Trophoblast cell (in vitro differentiated cells and primary cell): Measurements from ENCODE around the gene DCAF5.

Source experiments
- DNase-seq, 2 donors: peaks; one replicate each; pipeline ENCODE4 v3.0.0-alpha.2; 2016
- H2AFZ ChIP-seq: 2 replicates; pipeline ENCODE4 v1.6.1; 2013; ENCODE audit warnings: low read length, moderate library complexity, mild to moderate bottlenecking; ENCODE audit not compliant: insufficient read depth, poor library complexity
- H2AK5ac ChIP-seq: 2 replicates; pipeline ENCODE4 v1.6.1; 2013; ENCODE audit warnings: mild to moderate bottlenecking, low read length
- H2BK120ac ChIP-seq: 2 replicates; pipeline ENCODE4 v1.6.1; 2013; ENCODE audit warnings: low read length, mild to moderate bottlenecking, moderate library complexity; ENCODE audit not compliant: insufficient read depth, poor library complexity
- H2BK12ac ChIP-seq: 2 replicates; pipeline ENCODE4 v1.6.1; 2013; ENCODE audit warnings: mild to moderate bottlenecking, low read length, moderate library complexity
- H2BK5ac ChIP-seq: 2 replicates; pipeline ENCODE4 v1.6.1; 2013; ENCODE audit warnings: low read length, low read depth, moderate library complexity, mild to moderate bottlenecking; ENCODE audit not compliant: poor library complexity
- H3K14ac ChIP-seq: 2 replicates; pipeline ENCODE4 v1.6.1; 2013; ENCODE audit warnings: mild to moderate bottlenecking, low read length
- H3K18ac ChIP-seq: 2 replicates; pipeline ENCODE4 v1.6.1; 2013; ENCODE audit warnings: mild to moderate bottlenecking, low read length
- H3K23ac ChIP-seq: 2 replicates; pipeline ENCODE4 v1.6.1; 2013; ENCODE audit warnings: low read length
- H3K27ac ChIP-seq: 2 replicates; pipeline ENCODE4 v1.5.1; 2013; ENCODE audit warnings: low read depth, mild to moderate bottlenecking, inconsistent platforms, low read length, moderate library complexity
- H3K27me3 ChIP-seq: 2 replicates; pipeline ENCODE4 v1.6.1; 2013; ENCODE audit warnings: inconsistent platforms, mild to moderate bottlenecking, low read length, moderate library complexity; ENCODE audit not compliant: insufficient read depth
- H3K36me3 ChIP-seq, 2 experiments: 1 replicate in 1 of 2; 2 replicates in 1 of 2; pipeline ENCODE4 v1.6.1; 2013; ENCODE audit warnings: low read length in 2 of 2, mild to moderate bottlenecking in 2 of 2, moderate library complexity in 1 of 2; ENCODE audit not compliant: insufficient read depth in 2 of 2, control insufficient read depth in 1 of 2
- H3K4ac ChIP-seq: 2 replicates; pipeline ENCODE4 v1.6.1; 2013; ENCODE audit warnings: low read depth, mild to moderate bottlenecking, low read length, moderate library complexity
- H3K4me1 ChIP-seq, 2 experiments: 1 replicate in 1 of 2; 2 replicates in 1 of 2; pipeline ENCODE4 v1.6.1; 2013; ENCODE audit warnings: low read length in 2 of 2, mild to moderate bottlenecking in 2 of 2, moderate library complexity in 1 of 2; ENCODE audit not compliant: insufficient read depth in 2 of 2, control insufficient read depth in 1 of 2
- H3K4me2 ChIP-seq: 2 replicates; pipeline ENCODE4 v1.6.1; 2013; ENCODE audit warnings: inconsistent platforms, mild to moderate bottlenecking, low read length, moderate library complexity
- H3K4me3 ChIP-seq: 2 replicates; pipeline ENCODE4 v1.5.1; 2013; ENCODE audit warnings: mild to moderate bottlenecking, low read depth, low read length, inconsistent platforms
- H3K79me1 ChIP-seq: one replicate; pipeline ENCODE4 v1.6.1; 2013; ENCODE audit warnings: low read length
- H3K79me2 ChIP-seq: 2 replicates; pipeline ENCODE4 v1.6.1; 2013; ENCODE audit warnings: low read length, mild to moderate bottlenecking; ENCODE audit not compliant: control insufficient read depth, insufficient read depth, poor library complexity
- H3K9ac ChIP-seq: 2 replicates; pipeline ENCODE4 v1.6.1; 2013; ENCODE audit warnings: mild to moderate bottlenecking, low read length
- H3K9me3 ChIP-seq: 2 replicates; pipeline ENCODE4 v1.6.1; 2013; ENCODE audit warnings: low read depth, mild to moderate bottlenecking, control low read depth, inconsistent platforms, low read length; ENCODE audit not compliant: insufficient read depth
- H4K12ac ChIP-seq: 2 replicates; pipeline ENCODE4 v1.6.1; 2013; ENCODE audit warnings: low read depth, mild to moderate bottlenecking, low read length, moderate library complexity
- H4K8ac ChIP-seq: 2 replicates; pipeline ENCODE4 v1.6.1; 2013; ENCODE audit warnings: low read depth, mild to moderate bottlenecking, low read length, moderate library complexity
- H4K91ac ChIP-seq: one replicate; pipeline ENCODE4 v1.6.1; 2013; ENCODE audit warnings: low read depth, mild to moderate bottlenecking, low read length, moderate library complexity
- WGBS: extraction: QIAGEN DNeasy Blood & Tissue Kit; methylation state at CpG from one replicate; pipeline ENCODE4 v1.1.7; 2013; ENCODE audit warnings: missing lambda C conversion rate; ENCODE audit not compliant: insufficient read length, insufficient coverage; ENCODE audit errors: extremely low coverage; 5-methylcytosine and 5-hydroxymethylcytosine counted together

Gene DCAF5

GRCh38 chr14:69114763-69115162, 38.2 kb downstream of the DCAF5 start:
- H2AFZ ChIP-seq = no peak overlapping the region
- H3K36me3 ChIP-seq = peaks cover 5 to 19% of the 10 kb centered on the region in 2 experiments
- no peak overlapping the region for H2AK5ac ChIP-seq
- no peak overlapping the region for H3K9ac ChIP-seq
- H3K79me1 ChIP-seq = no peaks in the 10 kb centered on the region
- no peak overlapping the region for H3K18ac ChIP-seq
- H3K4me1 ChIP-seq = no peaks in the 10 kb centered on the region
- H2BK120ac ChIP-seq = no peak overlapping the region
- no peak overlapping the region for H4K91ac ChIP-seq
- no CpG with 5 or more reads among the region's 2 CpGs for WGBS
- H3K23ac ChIP-seq = no peak overlapping the region
- no peak overlapping the region for H3K4me2 ChIP-seq
- H3K4me3 ChIP-seq = no peak overlapping the region
- no peak overlapping the region for H3K14ac ChIP-seq
- no peak overlapping the region for H3K27ac ChIP-seq
- H2BK5ac ChIP-seq = no peak overlapping the region
- H3K9me3 ChIP-seq = no peaks in the 10 kb centered on the region
- H4K12ac ChIP-seq = no peak overlapping the region
- H3K27me3 ChIP-seq = no peaks in the 10 kb centered on the region
- DNase-seq = no peak
- H2BK12ac ChIP-seq = no peak overlapping the region
- no peak overlapping the region for H3K4ac ChIP-seq
- H4K8ac ChIP-seq = no peak overlapping the region
- H3K79me2 ChIP-seq = no peaks in the 10 kb centered on the region

DNA sequence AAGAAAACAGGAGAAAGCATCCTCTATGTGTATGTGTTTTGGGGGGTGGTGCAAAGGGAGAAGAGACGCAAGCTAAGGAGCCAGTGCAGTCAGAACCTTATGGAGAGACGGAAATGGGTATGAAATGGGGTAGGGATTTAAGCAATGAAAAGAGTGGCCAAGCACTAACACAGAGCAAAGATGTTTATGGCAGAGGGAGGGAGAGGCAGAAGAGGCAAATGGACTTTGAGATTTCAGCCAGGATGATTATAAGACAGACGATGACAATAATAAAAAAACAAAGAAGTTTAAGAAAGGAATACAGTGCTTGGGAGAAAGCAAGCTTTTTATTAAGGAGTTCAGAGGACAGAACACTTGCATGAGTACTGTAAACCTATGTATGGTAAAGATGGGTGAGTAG, 44.6 kb downstream of the DCAF5 start:
- Histone ChIP-seq H2AK5ac (no peak overlapping the region), H3K27ac (no peak overlapping the region), H3K9me3 (no peaks in the 10 kb centered on the region), H3K18ac (no peak overlapping the region), H4K8ac (no peak overlapping the region), H3K14ac (no peak overlapping the region), H2BK12ac (no peak overlapping the region), H3K27me3 (no peaks in the 10 kb centered on the region), H3K79me2 (no peaks in the 10 kb centered on the region), H3K4ac (no peak overlapping the region), H3K4me2 (no peak overlapping the region), H2BK5ac (no peak overlapping the region), H3K23ac (no peak overlapping the region), H3K9ac (no peak overlapping the region), H4K12ac (no peak overlapping the region), H3K36me3 (peaks cover 3% of the 10 kb centered on the region in 2 experiments), H3K4me3 (no peak overlapping the region), H3K79me1 (no peaks in the 10 kb centered on the region), H2AFZ (no peak overlapping the region), H4K91ac (no peak overlapping the region), H2BK120ac (no peak overlapping the region), H3K4me1 (peaks cover 0 to 2% of the 10 kb centered on the region in 2 experiments)
- WGBS = no CpG with 5 or more reads among the region's 3 CpGs
- DNase-seq = no peak

- no peak overlapping the region for H3K4me3 ChIP-seq
- no CpG with 5 or more reads among the region's 3 CpGs for WGBS
- H4K8ac ChIP-seq = no peak overlapping the region
- no peak overlapping the region for H2AFZ ChIP-seq
- no peaks in the 10 kb centered on the region for H3K79me2 ChIP-seq
- H2BK120ac ChIP-seq = no peak overlapping the region
- H3K4me2 ChIP-seq = no peak overlapping the region
- H2BK5ac ChIP-seq = no peak overlapping the region
- H4K91ac ChIP-seq = no peak overlapping the region
- H3K14ac ChIP-seq = no peak overlapping the region
- H3K4ac ChIP-seq = no peak overlapping the region
- no peak overlapping the region for H3K23ac ChIP-seq
- peaks cover 3% of the 10 kb centered on the region in 2 experiments for H3K36me3 ChIP-seq
- no peak overlapping the region for H3K18ac ChIP-seq
- H3K79me1 ChIP-seq = no peaks in the 10 kb centered on the region
- H3K9me3 ChIP-seq = no peaks in the 10 kb centered on the region
- H2AK5ac ChIP-seq = no peak overlapping the region
- no peak overlapping the region for H3K9ac ChIP-seq
- no peak overlapping the region for H2BK12ac ChIP-seq
- no peak overlapping the region for H3K27ac ChIP-seq
- peaks cover 0 to 2% of the 10 kb centered on the region in 2 experiments for H3K4me1 ChIP-seq
- no peaks in the 10 kb centered on the region for H3K27me3 ChIP-seq
- no peak overlapping the region for H4K12ac ChIP-seq
- DNase-seq = peak; percentile 52 to 83
These were observed 45.4 kb downstream of the DCAF5 start for GRCh38 chr14:69107407-69108003.

DNA sequence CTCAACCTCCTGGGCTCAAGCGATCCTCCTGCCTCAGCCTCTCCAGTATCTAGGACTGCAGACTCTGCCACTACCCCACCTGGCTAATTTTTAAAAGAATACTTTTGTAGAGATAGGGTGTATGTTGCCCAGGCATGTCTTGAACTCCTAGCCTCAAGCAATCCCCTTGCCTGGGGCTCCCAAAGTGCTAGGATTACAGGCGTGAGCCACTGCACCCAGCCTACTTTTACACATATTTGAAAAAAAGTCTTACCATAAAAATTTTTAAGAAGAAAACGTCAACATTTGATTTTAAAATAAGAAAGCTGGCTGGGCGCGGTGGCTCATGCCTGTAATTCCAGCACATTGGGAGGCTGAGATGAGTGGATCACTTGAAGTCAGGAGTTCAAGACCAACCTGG, 46.5 kb downstream of the DCAF5 start:
- Histone ChIP-seq H3K9me3 (no peaks in the 10 kb centered on the region), H3K4ac (no peak overlapping the region), H3K27me3 (no peaks in the 10 kb centered on the region), H3K36me3 (peaks cover 3% of the 10 kb centered on the region in 2 experiments), H3K18ac (peak overlapping the region; percentile 58), H2BK5ac (no peak overlapping the region), H2AFZ (no peak overlapping the region), H4K12ac (no peak overlapping the region), H2BK12ac (no peak overlapping the region), H3K9ac (no peak overlapping the region), H3K79me1 (no peaks in the 10 kb centered on the region), H4K91ac (peak overlapping the region; percentile 1), H2BK120ac (peak overlapping the region; percentile 43), H3K4me2 (no peak overlapping the region), H3K79me2 (no peaks in the 10 kb centered on the region), H2AK5ac (no peak overlapping the region), H3K23ac (no peak overlapping the region), H3K14ac (no peak overlapping the region), H3K4me1 (peaks cover 0 to 2% of the 10 kb centered on the region in 2 experiments), H4K8ac (no peak overlapping the region), H3K27ac (no peak overlapping the region), H3K4me3 (no peak overlapping the region)
- DNase-seq = peak; percentile 91 to 93
- WGBS = no CpG with 5 or more reads among the region's 5 CpGs
